Stomach (tissue), 4 donors: Measurements from ENCODE around the gene MED15.
"Not testable (repeated sequence)": the region's sequence is repeated elsewhere in the genome, so short reads cannot be mapped to it uniquely, and the experiment has no call there.

Experiments
- POLR2AphosphoS5 ChIP-seq, 3 donors: sonication (generic); formaldehyde crosslinking; IDR thresholded peaks; one replicate each; pipeline ENCODE4 v1.6.1; 2016; ENCODE audit warnings: antibody characterized with exemption in 3 of 3
- TF ChIP-seq, protein P1 (sequence below), 7 experiments: fragments of 450-650 bp in 4 of 7; fragments of 200-600 bp in 3 of 7; sonication (generic) in 3 of 7; IDR thresholded peaks; one replicate each; pipeline ENCODE4 v1.5.1; 2016 to 2019; ENCODE audit warnings: antibody characterized with exemption in 7 of 7, control low read depth in 2 of 7, mild to moderate bottlenecking in 1 of 7

DNA sequence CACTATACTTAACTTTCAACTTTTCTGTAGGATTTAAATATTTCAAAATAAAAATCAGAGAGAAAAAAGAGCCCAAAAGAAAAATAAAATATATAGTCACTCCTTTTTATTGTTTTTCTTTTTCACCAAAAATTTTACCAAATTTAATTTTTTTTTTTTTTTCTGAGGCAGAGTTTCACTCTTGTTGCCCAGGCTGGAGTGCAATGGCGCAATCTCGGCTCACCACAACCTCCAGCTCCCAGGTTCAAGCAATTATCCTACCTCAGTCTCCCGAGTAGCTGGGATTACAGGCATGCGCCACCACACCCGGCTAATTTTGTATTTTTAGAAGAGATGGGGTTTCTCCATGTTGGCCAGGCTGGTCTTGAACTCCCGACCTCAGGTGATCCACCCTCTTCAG is 29.4 kb upstream of the MED15 start:
- TF ChIP-seq, protein P1, sequence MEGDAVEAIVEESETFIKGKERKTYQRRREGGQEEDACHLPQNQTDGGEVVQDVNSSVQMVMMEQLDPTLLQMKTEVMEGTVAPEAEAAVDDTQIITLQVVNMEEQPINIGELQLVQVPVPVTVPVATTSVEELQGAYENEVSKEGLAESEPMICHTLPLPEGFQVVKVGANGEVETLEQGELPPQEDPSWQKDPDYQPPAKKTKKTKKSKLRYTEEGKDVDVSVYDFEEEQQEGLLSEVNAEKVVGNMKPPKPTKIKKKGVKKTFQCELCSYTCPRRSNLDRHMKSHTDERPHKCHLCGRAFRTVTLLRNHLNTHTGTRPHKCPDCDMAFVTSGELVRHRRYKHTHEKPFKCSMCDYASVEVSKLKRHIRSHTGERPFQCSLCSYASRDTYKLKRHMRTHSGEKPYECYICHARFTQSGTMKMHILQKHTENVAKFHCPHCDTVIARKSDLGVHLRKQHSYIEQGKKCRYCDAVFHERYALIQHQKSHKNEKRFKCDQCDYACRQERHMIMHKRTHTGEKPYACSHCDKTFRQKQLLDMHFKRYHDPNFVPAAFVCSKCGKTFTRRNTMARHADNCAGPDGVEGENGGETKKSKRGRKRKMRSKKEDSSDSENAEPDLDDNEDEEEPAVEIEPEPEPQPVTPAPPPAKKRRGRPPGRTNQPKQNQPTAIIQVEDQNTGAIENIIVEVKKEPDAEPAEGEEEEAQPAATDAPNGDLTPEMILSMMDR (IDR thresholded peaks at IDR 0.05): not testable (repeated sequence)
- not testable (repeated sequence) for TF ChIP-seq POLR2AphosphoS5 (IDR thresholded peaks at IDR 0.05)
